ENCODE measurements around the gene NANOGP8. TPM values are rescaled to one million over a fixed set of nuclear protein-coding genes. Genes with fewer than 3 reads are reported as not detected.

The NANOGP8 gene
- total RNA-seq, 1 donor from 2014 or later = not detected

DNA sequence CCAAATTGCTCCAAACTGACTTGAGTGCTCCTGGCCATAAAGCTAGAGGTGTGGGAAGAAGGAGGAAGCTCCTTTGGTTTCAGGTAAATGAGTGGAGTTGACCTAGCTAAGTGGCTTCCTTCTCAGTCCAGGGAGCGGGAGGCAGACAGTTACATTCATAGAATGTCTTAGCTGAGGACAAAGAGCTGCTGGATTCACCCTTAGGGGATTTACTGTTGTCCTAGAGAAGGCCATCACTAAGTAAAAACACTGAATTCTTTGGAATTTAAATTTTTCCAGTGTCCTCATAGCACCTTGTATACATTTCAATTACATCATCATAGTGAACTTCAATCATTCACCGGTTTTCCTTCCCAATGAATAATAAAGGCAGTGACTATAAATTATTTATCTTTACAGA lies 27.3 kb upstream of the NANOGP8 start:
- H3K36me3 Mint-ChIP-seq (ENCODE audit: low read depth) = no peaks in the 10 kb centered on the region
- no peaks in the 10 kb centered on the region for H3K9me3 Mint-ChIP-seq
- no peak for DNase-seq (ENCODE audit: low spot score)
- no peaks in the 10 kb centered on the region for H3K4me1 Mint-ChIP-seq (ENCODE audit: low read depth)
- H3K4me3 Mint-ChIP-seq (ENCODE audit: low read depth) = no peak overlapping the region
- intact Hi-C loops (cut with micrococcal nuclease) = no loop called here
- no peaks in the 10 kb centered on the region for H3K27me3 Mint-ChIP-seq (ENCODE audit: low read depth)
- no peak overlapping the region for H3K27ac Mint-ChIP-seq

DNA sequence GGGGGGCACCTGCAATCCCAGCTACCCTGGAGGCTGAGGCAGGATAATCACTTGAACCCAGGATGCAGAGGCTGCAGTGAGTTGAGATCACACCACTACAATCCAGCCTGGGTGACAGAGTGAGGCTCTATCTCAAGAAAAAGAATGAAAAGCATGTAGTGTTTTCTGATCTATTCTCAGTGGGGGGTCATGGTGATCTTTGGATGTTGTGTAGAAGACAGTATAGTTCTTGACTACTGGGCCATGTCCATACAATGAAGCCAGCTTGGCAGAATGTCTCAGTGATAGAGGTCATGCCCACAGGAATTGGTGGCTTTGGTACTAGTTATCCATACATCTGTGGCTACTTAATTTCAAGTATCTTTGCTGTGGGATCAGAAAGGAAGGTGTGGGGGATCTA lies 26.8 kb upstream of the NANOGP8 start:
- H3K4me1 Mint-ChIP-seq (ENCODE audit: low read depth) = no peaks in the 10 kb centered on the region
- H3K27me3 Mint-ChIP-seq (ENCODE audit: low read depth) = no peaks in the 10 kb centered on the region
- no peaks in the 10 kb centered on the region for H3K9me3 Mint-ChIP-seq
- no peak overlapping the region for H3K27ac Mint-ChIP-seq
- H3K4me3 Mint-ChIP-seq (ENCODE audit: low read depth) = no peak overlapping the region
- intact Hi-C loops (cut with micrococcal nuclease) = no loop called here
- DNase-seq (ENCODE audit: low spot score) = no peak
- H3K36me3 Mint-ChIP-seq (ENCODE audit: low read depth) = no peaks in the 10 kb centered on the region

DNA sequence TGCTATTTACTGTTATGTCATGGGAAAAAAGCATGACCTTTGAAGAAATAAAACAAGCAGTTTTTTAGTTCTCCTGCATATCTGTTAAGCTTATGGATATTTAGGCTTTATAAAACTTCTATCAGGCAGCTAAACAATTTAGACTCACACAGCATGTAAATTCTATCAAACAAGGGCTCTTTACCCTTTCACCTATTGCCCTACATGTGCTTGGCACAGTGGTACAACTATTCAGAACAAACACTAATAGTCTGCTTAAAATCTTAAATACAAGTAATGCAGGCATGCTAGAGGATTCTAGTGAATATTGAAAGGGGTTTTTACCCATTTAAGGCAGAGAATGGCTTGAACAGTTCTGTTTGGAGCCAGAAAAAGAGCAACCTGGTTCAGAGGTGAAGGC lies 23.4 kb upstream of the NANOGP8 start:
- Mint-ChIP-seq H3K36me3 (ENCODE audit: low read depth) (no peaks in the 10 kb centered on the region), H3K4me3 (ENCODE audit: low read depth) (no peak overlapping the region), H3K9me3 (no peaks in the 10 kb centered on the region), H3K27me3 (ENCODE audit: low read depth) (no peaks in the 10 kb centered on the region), H3K27ac (no peak overlapping the region), H3K4me1 (ENCODE audit: low read depth) (no peaks in the 10 kb centered on the region)
- DNase-seq (ENCODE audit: low spot score) = no peak
- intact Hi-C loops (cut with micrococcal nuclease) = no loop called here

DNA sequence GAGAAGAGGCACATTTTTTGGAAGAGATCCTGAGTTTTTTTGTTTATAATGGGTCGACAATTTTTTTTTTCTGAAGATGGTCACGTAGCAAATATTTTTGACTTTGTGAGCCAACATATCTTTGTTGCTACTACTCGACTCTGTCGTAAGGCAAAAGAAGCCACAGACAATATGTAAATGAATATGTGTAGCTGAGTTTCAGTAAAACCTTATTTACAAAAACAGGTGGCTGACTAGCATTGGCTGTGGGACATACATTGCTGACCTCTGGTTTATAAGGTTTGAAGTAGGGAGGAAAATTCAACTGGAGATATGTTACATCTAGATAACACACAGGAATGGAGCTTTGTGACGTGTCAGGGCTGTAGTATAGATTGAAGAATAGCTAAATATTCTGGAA lies 22.5 kb upstream of the NANOGP8 start:
- Mint-ChIP-seq H3K4me3 (ENCODE audit: low read depth) (no peak overlapping the region), H3K27ac (no peak overlapping the region), H3K4me1 (ENCODE audit: low read depth) (no peaks in the 10 kb centered on the region), H3K27me3 (ENCODE audit: low read depth) (no peaks in the 10 kb centered on the region), H3K36me3 (ENCODE audit: low read depth) (no peaks in the 10 kb centered on the region), H3K9me3 (no peaks in the 10 kb centered on the region)
- intact Hi-C loops (cut with micrococcal nuclease) = no loop called here
- DNase-seq (ENCODE audit: low spot score) = no peak

DNA sequence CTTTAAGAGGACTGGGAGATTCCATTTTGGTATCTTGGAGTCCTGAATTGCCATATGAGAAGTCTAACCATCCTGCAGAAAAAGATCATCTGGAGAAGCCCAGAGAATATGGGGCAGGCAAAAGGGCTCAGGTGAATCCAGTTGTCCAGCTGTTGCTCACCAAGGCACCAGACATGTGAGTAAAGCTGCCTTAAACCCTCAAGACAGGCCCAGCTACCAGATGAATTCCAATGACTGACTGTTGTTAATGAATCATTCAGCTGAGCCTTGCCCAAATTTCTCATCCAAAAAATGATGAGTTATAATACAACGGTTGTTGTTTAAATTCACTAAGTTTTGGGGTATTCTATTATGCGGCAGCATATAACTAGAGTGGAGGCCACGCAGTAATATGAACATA lies 22.0 kb upstream of the NANOGP8 start:
- Mint-ChIP-seq H3K9me3 (no peaks in the 10 kb centered on the region), H3K4me3 (ENCODE audit: low read depth) (no peak overlapping the region), H3K27ac (no peak overlapping the region), H3K36me3 (ENCODE audit: low read depth) (no peaks in the 10 kb centered on the region), H3K4me1 (ENCODE audit: low read depth) (no peaks in the 10 kb centered on the region), H3K27me3 (ENCODE audit: low read depth) (no peaks in the 10 kb centered on the region)
- no peak for DNase-seq (ENCODE audit: low spot score)
- intact Hi-C loops (cut with micrococcal nuclease) = no loop called here

DNA sequence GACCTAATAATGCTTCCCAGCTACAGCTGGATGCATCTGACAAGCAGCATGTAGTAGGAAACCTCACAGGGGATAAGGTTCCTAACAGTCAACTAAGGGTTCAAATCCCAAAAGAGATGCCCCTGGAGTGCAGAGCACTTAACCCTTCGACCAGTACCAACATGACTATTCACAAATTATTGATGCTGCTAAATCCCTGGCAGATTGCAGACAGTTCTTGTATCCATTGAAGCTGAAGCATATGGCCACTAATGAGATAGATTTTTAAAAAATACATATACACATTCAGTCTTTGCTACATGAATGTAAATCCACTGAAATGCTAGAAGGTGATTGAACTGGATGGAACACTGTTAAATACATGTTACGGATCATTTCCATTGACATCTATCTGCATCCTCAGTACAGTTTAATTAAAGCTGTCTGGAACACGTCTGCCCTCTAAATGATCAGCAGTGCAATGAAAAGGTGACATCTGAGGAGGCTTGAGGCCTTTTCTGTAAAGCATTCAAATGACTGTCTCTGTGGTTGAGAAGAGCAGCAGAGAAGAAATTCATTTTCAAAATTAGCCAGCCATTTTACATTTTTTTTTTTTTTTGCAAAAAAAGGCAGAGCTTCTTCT lies 19.5 kb upstream of the NANOGP8 start:
- intact Hi-C loops (cut with micrococcal nuclease) = no loop called here
- Mint-ChIP-seq H3K4me1 (ENCODE audit: low read depth) (no peaks in the 10 kb centered on the region), H3K36me3 (ENCODE audit: low read depth) (no peaks in the 10 kb centered on the region), H3K27ac (no peak overlapping the region), H3K9me3 (no peaks in the 10 kb centered on the region), H3K27me3 (ENCODE audit: low read depth) (peaks cover 2% of the 10 kb centered on the region), H3K4me3 (ENCODE audit: low read depth) (no peak overlapping the region)
- no peak for DNase-seq (ENCODE audit: low spot score)

DNA sequence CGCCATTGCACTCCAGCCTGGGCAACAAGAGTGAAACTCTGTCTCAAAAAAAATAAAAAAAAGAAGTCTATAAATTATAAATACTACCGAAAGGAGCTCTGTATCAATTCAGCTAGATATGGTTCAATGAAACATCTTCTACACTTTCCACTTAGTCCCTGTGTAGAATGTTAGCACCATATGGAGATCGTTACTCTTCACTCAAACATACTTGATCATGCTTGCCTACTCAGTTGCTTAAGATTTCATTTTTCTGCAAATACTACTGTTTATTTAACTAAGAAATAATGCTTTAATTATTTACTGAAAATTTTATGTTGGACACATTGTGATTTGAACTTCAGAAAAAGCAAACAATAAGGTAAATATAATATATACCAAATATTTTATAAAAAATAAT lies 17.1 kb upstream of the NANOGP8 start:
- Mint-ChIP-seq H3K27me3 (ENCODE audit: low read depth) (peaks cover 2% of the 10 kb centered on the region), H3K4me3 (ENCODE audit: low read depth) (no peak overlapping the region), H3K9me3 (no peaks in the 10 kb centered on the region), H3K27ac (no peak overlapping the region), H3K36me3 (ENCODE audit: low read depth) (no peaks in the 10 kb centered on the region), H3K4me1 (ENCODE audit: low read depth) (no peaks in the 10 kb centered on the region)
- intact Hi-C loops (cut with micrococcal nuclease) = no loop called here
- no peak for DNase-seq (ENCODE audit: low spot score)

DNA sequence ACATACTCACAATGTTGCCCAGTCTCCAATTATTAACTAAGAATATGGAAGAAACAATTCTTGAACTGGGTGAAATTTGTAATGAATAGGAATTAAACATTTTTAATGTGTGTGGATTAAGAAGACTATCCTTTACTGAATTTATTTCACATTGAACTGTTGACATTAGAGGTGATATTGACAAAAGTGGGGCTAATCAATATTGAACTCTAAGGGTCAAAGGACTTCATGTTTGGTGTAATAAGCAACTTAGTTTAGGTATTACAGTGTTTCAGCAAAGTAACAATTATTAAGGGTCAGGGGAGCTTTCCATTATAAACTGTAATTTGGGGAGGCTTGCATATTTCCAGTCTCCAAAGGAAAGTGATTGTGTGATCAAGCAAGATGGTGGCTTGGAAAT lies 16.2 kb upstream of the NANOGP8 start:
- intact Hi-C loops (cut with micrococcal nuclease) = no loop called here

DNA sequence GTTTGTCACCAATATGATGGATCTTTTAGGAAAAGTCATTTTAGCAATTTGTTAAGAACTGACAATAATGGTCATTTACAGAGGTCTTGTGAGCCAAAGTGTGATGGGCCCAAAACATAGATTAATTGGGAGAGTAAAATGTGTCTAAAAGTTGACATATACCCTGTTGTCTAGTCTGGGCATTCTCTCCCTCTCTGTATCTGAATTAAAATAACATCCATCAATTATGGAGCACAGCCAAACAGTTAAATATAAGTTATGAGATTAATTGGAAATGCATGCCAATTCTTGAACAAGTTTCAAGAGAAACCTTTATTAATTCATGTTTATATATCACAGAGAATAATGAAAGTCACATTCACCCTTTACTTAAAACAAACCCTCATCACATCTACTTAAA lies 13.6 kb upstream of the NANOGP8 start:
- Mint-ChIP-seq H3K4me3 (ENCODE audit: low read depth) (no peak overlapping the region), H3K27me3 (ENCODE audit: low read depth) (peaks cover 2% of the 10 kb centered on the region), H3K27ac (no peak overlapping the region), H3K9me3 (no peaks in the 10 kb centered on the region), H3K4me1 (ENCODE audit: low read depth) (no peaks in the 10 kb centered on the region), H3K36me3 (ENCODE audit: low read depth) (no peaks in the 10 kb centered on the region)
- intact Hi-C loops (cut with micrococcal nuclease) = no loop called here
- DNase-seq (ENCODE audit: low spot score) = no peak

More for the DNA sequence above, 16.2 kb upstream of the NANOGP8 start:
- Mint-ChIP-seq H3K27ac (no peak overlapping the region), H3K27me3 (ENCODE audit: low read depth) (peaks cover 2% of the 10 kb centered on the region), H3K36me3 (ENCODE audit: low read depth) (no peaks in the 10 kb centered on the region), H3K4me1 (ENCODE audit: low read depth) (no peaks in the 10 kb centered on the region), H3K4me3 (ENCODE audit: low read depth) (no peak overlapping the region), H3K9me3 (no peaks in the 10 kb centered on the region)
- DNase-seq (ENCODE audit: low spot score) = no peak

DNA sequence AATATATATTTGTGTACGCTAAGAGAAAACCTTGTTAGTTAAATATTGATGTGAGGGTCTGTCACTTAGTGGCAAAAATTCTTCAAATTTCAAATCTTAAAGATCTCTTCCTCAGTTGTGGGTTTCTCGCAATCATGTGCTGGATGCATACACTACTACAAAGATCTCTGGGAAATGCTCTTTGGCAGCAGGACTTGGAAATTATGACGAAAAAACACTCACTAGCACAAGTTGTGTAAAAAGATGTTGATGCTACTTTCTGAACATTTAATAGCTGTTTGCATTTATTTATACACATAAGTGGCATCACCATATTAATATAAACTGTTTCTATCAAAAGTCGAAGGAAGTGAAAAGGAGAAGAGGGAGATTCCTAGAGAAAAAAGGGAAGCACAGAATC lies 10.8 kb upstream of the NANOGP8 start:
- no peak overlapping the region for H3K4me3 Mint-ChIP-seq (ENCODE audit: low read depth)
- no peaks in the 10 kb centered on the region for H3K4me1 Mint-ChIP-seq (ENCODE audit: low read depth)
- no peaks in the 10 kb centered on the region for H3K36me3 Mint-ChIP-seq (ENCODE audit: low read depth)
- no peak for DNase-seq (ENCODE audit: low spot score)
- intact Hi-C loops (cut with micrococcal nuclease) = no loop called here
- H3K27ac Mint-ChIP-seq = no peak overlapping the region
- no peaks in the 10 kb centered on the region for H3K27me3 Mint-ChIP-seq (ENCODE audit: low read depth)
- H3K9me3 Mint-ChIP-seq = no peaks in the 10 kb centered on the region

DNA sequence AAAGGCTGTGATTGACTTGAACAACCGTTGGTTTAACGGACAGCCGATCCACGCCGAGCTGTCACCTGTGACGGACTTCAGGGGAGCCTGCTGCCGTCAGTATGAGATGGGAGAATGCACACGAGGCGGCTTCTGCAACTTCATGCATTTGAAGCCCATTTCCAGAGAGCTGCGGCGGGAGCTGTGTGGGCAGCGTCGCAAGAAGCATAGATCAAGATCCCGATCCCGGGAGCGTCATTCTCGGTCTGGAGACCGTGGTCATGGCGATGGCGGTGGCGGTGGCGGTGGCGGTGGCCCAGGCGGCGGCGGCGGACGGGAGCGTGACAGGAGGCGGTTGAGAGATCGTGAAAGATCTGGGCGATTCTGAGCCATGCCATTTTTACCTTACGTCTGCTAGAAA lies 7.8 kb upstream of the NANOGP8 start:
- no peaks in the 10 kb centered on the region for H3K4me1 Mint-ChIP-seq (ENCODE audit: low read depth)
- no peak overlapping the region for H3K4me3 Mint-ChIP-seq (ENCODE audit: low read depth)
- intact Hi-C loops (cut with micrococcal nuclease) = no loop called here
- no peaks in the 10 kb centered on the region for H3K9me3 Mint-ChIP-seq
- H3K36me3 Mint-ChIP-seq (ENCODE audit: low read depth) = no peaks in the 10 kb centered on the region
- peaks cover 3% of the 10 kb centered on the region for H3K27me3 Mint-ChIP-seq (ENCODE audit: low read depth)
- no peak overlapping the region for H3K27ac Mint-ChIP-seq
- no peak for DNase-seq (ENCODE audit: low spot score)

DNA sequence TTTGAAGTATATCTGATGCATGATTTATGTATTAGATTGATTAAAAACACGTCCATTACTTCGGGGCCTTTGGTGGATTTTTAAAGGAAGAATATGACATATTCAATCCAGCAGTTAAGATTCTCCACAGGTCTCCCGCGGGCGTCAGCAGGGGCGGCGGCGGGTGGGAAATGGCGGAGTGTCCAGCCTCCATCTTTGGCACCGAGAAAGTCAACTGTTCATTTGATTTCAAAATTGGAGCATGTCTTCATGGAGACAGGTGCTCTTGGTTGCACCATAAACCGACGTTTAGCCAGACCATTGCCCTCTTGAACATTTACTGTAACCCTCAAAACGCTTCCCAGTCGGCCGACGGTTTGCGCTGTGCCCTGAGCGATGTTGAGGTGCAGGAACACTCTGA lies 7.2 kb upstream of the NANOGP8 start:
- H3K4me3 Mint-ChIP-seq (ENCODE audit: low read depth) = no peak overlapping the region
- no peaks in the 10 kb centered on the region for H3K4me1 Mint-ChIP-seq (ENCODE audit: low read depth)
- intact Hi-C loops (cut with micrococcal nuclease) = no loop called here
- no peaks in the 10 kb centered on the region for H3K36me3 Mint-ChIP-seq (ENCODE audit: low read depth)
- H3K27ac Mint-ChIP-seq = no peak overlapping the region
- no peak for DNase-seq (ENCODE audit: low spot score)
- no peaks in the 10 kb centered on the region for H3K9me3 Mint-ChIP-seq
- H3K27me3 Mint-ChIP-seq (ENCODE audit: low read depth) = peaks cover 3% of the 10 kb centered on the region

DNA sequence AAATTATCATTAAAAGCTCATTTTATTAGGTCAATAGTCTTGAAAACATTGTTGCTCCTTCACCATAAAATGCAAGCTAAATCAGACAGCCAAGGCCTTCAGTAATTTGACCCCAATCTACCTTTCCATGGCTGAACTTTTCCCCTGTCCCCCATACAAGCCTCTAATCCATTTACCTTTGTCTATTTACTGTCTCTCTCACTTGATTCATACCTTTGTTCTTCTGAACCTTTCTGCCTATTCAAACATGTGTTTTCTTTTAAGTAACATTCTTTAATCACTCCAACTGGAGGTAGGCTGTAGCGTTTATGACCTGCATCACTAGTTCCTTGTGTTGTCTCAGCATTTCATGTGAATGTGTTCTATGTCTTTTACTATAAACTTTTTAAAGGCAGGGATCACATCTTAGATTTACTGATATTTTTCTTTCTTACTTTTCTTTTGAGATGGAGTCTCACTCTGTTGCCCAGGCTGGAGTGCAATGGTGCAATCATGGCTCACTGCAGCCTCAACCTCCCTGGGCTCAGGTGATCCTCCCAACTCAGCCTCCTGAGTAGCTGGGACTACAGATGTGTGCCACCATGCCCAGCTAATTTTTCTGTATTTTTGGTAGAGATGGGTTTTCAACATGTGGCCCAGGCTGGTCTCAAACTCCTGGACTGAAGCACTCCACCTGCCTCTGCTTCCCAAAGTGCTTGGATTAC lies 5.2 kb upstream of the NANOGP8 start:
- DNase-seq (ENCODE audit: low spot score) = no peak
- Mint-ChIP-seq H3K36me3 (ENCODE audit: low read depth) (no peaks in the 10 kb centered on the region), H3K4me3 (ENCODE audit: low read depth) (no peak overlapping the region), H3K27ac (no peak overlapping the region), H3K4me1 (ENCODE audit: low read depth) (no peaks in the 10 kb centered on the region), H3K9me3 (no peaks in the 10 kb centered on the region), H3K27me3 (ENCODE audit: low read depth) (peaks cover 3% of the 10 kb centered on the region)
- intact Hi-C loops (cut with micrococcal nuclease) = no loop called here

DNA sequence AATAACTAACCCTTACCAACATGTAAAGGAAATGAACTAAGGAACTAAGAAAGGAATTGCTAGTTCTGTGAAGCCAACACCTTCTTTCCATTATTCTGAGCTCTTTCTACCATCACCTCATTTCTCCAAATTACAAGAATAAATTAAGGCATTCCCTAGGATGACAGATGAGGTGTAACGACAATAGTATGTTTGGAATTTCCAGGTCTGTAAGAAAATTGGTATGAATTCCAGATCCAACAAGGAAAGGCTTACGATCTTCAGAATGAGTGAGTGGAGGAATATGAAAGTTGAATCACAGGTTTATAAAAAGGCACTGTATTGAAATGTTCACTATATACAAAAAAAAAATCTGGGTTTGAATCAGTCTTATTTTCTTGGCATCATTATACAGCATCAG lies 4.5 kb upstream of the NANOGP8 start:
- intact Hi-C loops (cut with micrococcal nuclease) = no loop called here
- H3K27ac Mint-ChIP-seq = no peak overlapping the region

More for the DNA sequence above, 4.5 kb upstream of the NANOGP8 start:
- H3K27me3 Mint-ChIP-seq (ENCODE audit: low read depth) = peaks cover 3% of the 10 kb centered on the region
- no peaks in the 10 kb centered on the region for H3K36me3 Mint-ChIP-seq (ENCODE audit: low read depth)
- H3K4me3 Mint-ChIP-seq (ENCODE audit: low read depth) = no peak overlapping the region
- H3K9me3 Mint-ChIP-seq = no peaks in the 10 kb centered on the region
- no peaks in the 10 kb centered on the region for H3K4me1 Mint-ChIP-seq (ENCODE audit: low read depth)
- DNase-seq (ENCODE audit: low spot score) = no peak
